DOHH2 (cell line): ENCODE results near the gene SSBP1.

Experiments used
- CTCF ChIP-seq: fragments of 200-600 bp; sonication (generic); IDR thresholded peaks from one replicate; pipeline ENCODE4 v1.5.1; 2014; ENCODE audit warnings: antibody characterized with exemption, mild to moderate bottlenecking, low read depth, low read length; ENCODE audit not compliant: poor library complexity, severe bottlenecking
- EZH2phosphoT487 ChIP-seq: fragments of 200-600 bp; sonication (generic); IDR thresholded peaks from 2 replicates; pipeline ENCODE4 v1.6.1; 2017; ENCODE audit warnings: borderline replicate concordance, mild to moderate bottlenecking, antibody characterized with exemption, low read length, moderate library complexity, mixed read lengths

- TF ChIP-seq CTCF (no peak), EZH2phosphoT487 (no peak)
These were observed 445 bp downstream of the SSBP1 start for GRCh38 chr7:141738592-141739013.
